GM23338 (cell line): ENCODE results near the gene FGF22. TPM values are rescaled to one million over a fixed set of nuclear protein-coding genes. Genes with fewer than 3 reads are reported as not detected.

Source experiments
- ATAC-seq: fragments of 200-7000 bp; cut with Tn5 transposase; 3 replicates; pipeline ENCODE4 v1.9.1; 2020
- DNase-seq: peaks from one replicate; pipeline ENCODE4 v3.0.0-alpha.2; 2015; ENCODE audit warnings: low spot score
- H2AFZ ChIP-seq: fragments of 200-600 bp; sonication (generic); 2 replicates; pipeline ENCODE4 v1.8.0; 2016; ENCODE audit warnings: antibody characterized with exemption, mild to moderate bottlenecking, moderate library complexity
- H3F3A ChIP-seq: fragments of 200-600 bp; sonication (generic); replicated peaks from 2 replicates; pipeline ENCODE4 v1.8.0; 2017; ENCODE audit warnings: antibody characterized with exemption, mixed run types, low read depth
- H3K27ac ChIP-seq: fragments of 200-600 bp; sonication (generic); 2 replicates; pipeline ENCODE4 v1.6.1; 2016; ENCODE audit warnings: low read depth
- H3K27me3 ChIP-seq: fragments of 200-600 bp; sonication (generic); 2 replicates; pipeline ENCODE4 v1.8.0; 2016; ENCODE audit warnings: mild to moderate bottlenecking, mixed run types, moderate library complexity; ENCODE audit not compliant: insufficient read depth
- H3K36me3 ChIP-seq: fragments of 200-600 bp; sonication (generic); 2 replicates; pipeline ENCODE4 v1.8.0; 2016; ENCODE audit warnings: mild to moderate bottlenecking; ENCODE audit not compliant: insufficient read depth
- H3K4me1 ChIP-seq: fragments of 200-600 bp; sonication (generic); 2 replicates; pipeline ENCODE4 v1.8.0; 2016; ENCODE audit warnings: mild to moderate bottlenecking, moderate library complexity; ENCODE audit not compliant: insufficient read depth
- H3K4me2 ChIP-seq: fragments of 200-600 bp; sonication (generic); 2 replicates; pipeline ENCODE4 v1.7.1; 2017; ENCODE audit warnings: mixed run types
- H3K4me3 ChIP-seq: fragments of 200-600 bp; sonication (generic); 2 replicates; pipeline ENCODE4 v1.6.1; 2016; ENCODE audit warnings: mixed run types
- H3K79me2 ChIP-seq: fragments of 200-600 bp; sonication (generic); replicated peaks from 2 replicates; pipeline ENCODE4 v1.8.0; 2017; ENCODE audit warnings: mild to moderate bottlenecking; ENCODE audit not compliant: insufficient read depth
- H3K9me2 ChIP-seq: fragments of 200-600 bp; sonication (generic); 2 replicates; pipeline ENCODE4 v1.8.0; 2017; ENCODE audit not compliant: insufficient read depth
- H4K20me1 ChIP-seq: fragments of 200-600 bp; sonication (generic); replicated peaks from 2 replicates; pipeline ENCODE4 v1.8.0; 2017; ENCODE audit warnings: mild to moderate bottlenecking; ENCODE audit not compliant: insufficient read depth
- H3K27ac Mint-ChIP-seq: 2 replicates; pipeline ENCODE4 v1.8.0; 2020; ENCODE audit warnings: inconsistent platforms, mild to moderate bottlenecking, moderate library complexity, mixed read lengths
- H3K27me3 Mint-ChIP-seq: 3 replicates; pipeline ENCODE4 v1.8.0; 2022; ENCODE audit warnings: low read depth, mild to moderate bottlenecking, moderate library complexity, mixed read lengths, inconsistent platforms; ENCODE audit not compliant: insufficient read depth, poor library complexity
- H3K36me3 Mint-ChIP-seq: 3 replicates; pipeline ENCODE4 v1.8.0; 2021; ENCODE audit warnings: low read depth, mild to moderate bottlenecking, inconsistent platforms, moderate library complexity, mixed read lengths
- H3K4me1 Mint-ChIP-seq: 3 replicates; pipeline ENCODE4 v1.8.0; 2020; ENCODE audit warnings: mild to moderate bottlenecking, inconsistent platforms, mixed read lengths
- H3K4me3 Mint-ChIP-seq: 3 replicates; pipeline ENCODE4 v1.8.0; 2021; ENCODE audit warnings: moderate library complexity, mild to moderate bottlenecking, inconsistent platforms, mixed read lengths
- H3K9me3 Mint-ChIP-seq: 3 replicates; pipeline ENCODE4 v1.8.0; 2020; ENCODE audit warnings: moderate library complexity, mild to moderate bottlenecking, inconsistent platforms, mixed read lengths
- CREB1 ChIP-seq: fragments of 250-450 bp; sonication (Bioruptor Pico); IDR thresholded peaks from 2 replicates; pipeline ENCODE4 v1.5.0; 2020; ENCODE audit warnings: low read depth, mild to moderate bottlenecking, moderate library complexity
- EZH2phosphoT487 ChIP-seq: fragments of 200-600 bp; sonication (generic); IDR thresholded peaks from one replicate; pipeline ENCODE4 v1.8.1; 2018; ENCODE audit warnings: antibody characterized with exemption; ENCODE audit not compliant: unreplicated experiment
- NANOG ChIP-seq: IDR thresholded peaks from 2 replicates; pipeline ENCODE4 v1.6.1; 2016; ENCODE audit warnings: antibody characterized with exemption, borderline replicate concordance
- ZNF114 ChIP-seq: fragments of 250-450 bp; sonication (Bioruptor Pico); IDR thresholded peaks from 2 replicates; pipeline ENCODE4 v1.5.0; 2020; ENCODE audit warnings: mild to moderate bottlenecking, moderate library complexity
- ZNF331 ChIP-seq: fragments of 250-450 bp; sonication (Bioruptor Pico); IDR thresholded peaks from 2 replicates; pipeline ENCODE4 v1.5.0; 2020; ENCODE audit warnings: low read depth, mild to moderate bottlenecking, moderate library complexity
- ZNF462 ChIP-seq: fragments of 250-450 bp; sonication (Bioruptor Pico); IDR thresholded peaks from 2 replicates; pipeline ENCODE4 v1.5.0; 2020; ENCODE audit warnings: mild to moderate bottlenecking, moderate library complexity
- polyA plus RNA-seq: library from polyadenylated mRNA; unstranded; fragments of >200 nt; fragmentation: Nextera tagmentation; extraction: Ambion mirVana; gene quantifications from 2 replicates; pipeline ENCODE4 v1.2.1, GENCODE V29; 2016
- total RNA-seq: library from RNA; depleted of rRNA; stranded (reverse); fragments of >200 nt; shearing (Covaris generic); gene quantifications from 2 replicates; pipeline ENCODE4 v1.2.3, GENCODE V29; 2014
- TF ChIP-seq, protein P1 (sequence below), 2 experiments: fragments of 200-600 bp in 1 of 2; sonication (generic) in 1 of 2; conservative IDR thresholded peaks; 2 replicates each; pipeline versions ENCODE4 v1.5.1 to v1.6.1; 2016 to 2017; ENCODE audit warnings: antibody characterized with exemption in 2 of 2, low read depth in 2 of 2, mild to moderate bottlenecking in 2 of 2, moderate library complexity in 1 of 2
- TF ChIP-seq, protein P2 (sequence below): IDR thresholded peaks from 2 replicates; pipeline ENCODE4 v1.6.1; 2016; ENCODE audit warnings: antibody characterized with exemption
- TF ChIP-seq, protein P3 (sequence below): IDR thresholded peaks from one replicate; pipeline ENCODE4 v1.6.1; 2018; ENCODE audit warnings: antibody characterized with exemption; ENCODE audit not compliant: unreplicated experiment

Gene FGF22
- total and polyA plus RNA-seq, 2 experiments from 2014 or later: 1.0 to 2.8 TPM

- Histone ChIP-seq H3K4me2 (no peak overlapping the region), H3K4me3 (no peak overlapping the region), H3K4me1 (no peaks in the 10 kb centered on the region), H3K27me3 (no peaks in the 10 kb centered on the region), H2AFZ (no peak overlapping the region), H3K9me2 (no peaks in the 10 kb centered on the region), H3K36me3 (no peaks in the 10 kb centered on the region), H3F3A (0 out of 2 replicates have a peak, but pooled peaks cover 4% of the 10 kb centered on the region), H3K79me2 (no peaks in the 10 kb centered on the region), H4K20me1 (peaks cover 4% of the 10 kb centered on the region; the same call in 1 of the 2 replicates), H3K27ac (no peak overlapping the region)
- peaks cover 3% of the 10 kb centered on the region; the same call in 2 of the 3 replicates for H3K4me1 Mint-ChIP-seq
- ATAC-seq: no peak
- no peak overlapping the region for H3K4me3 Mint-ChIP-seq
- no peaks in the 10 kb centered on the region for H3K9me3 Mint-ChIP-seq
- H3K36me3 Mint-ChIP-seq: peaks cover 44% of the 10 kb centered on the region
- DNase-seq: no peak
- TF ChIP-seq, protein P1, sequence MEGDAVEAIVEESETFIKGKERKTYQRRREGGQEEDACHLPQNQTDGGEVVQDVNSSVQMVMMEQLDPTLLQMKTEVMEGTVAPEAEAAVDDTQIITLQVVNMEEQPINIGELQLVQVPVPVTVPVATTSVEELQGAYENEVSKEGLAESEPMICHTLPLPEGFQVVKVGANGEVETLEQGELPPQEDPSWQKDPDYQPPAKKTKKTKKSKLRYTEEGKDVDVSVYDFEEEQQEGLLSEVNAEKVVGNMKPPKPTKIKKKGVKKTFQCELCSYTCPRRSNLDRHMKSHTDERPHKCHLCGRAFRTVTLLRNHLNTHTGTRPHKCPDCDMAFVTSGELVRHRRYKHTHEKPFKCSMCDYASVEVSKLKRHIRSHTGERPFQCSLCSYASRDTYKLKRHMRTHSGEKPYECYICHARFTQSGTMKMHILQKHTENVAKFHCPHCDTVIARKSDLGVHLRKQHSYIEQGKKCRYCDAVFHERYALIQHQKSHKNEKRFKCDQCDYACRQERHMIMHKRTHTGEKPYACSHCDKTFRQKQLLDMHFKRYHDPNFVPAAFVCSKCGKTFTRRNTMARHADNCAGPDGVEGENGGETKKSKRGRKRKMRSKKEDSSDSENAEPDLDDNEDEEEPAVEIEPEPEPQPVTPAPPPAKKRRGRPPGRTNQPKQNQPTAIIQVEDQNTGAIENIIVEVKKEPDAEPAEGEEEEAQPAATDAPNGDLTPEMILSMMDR (conservative IDR thresholded peaks at IDR 0.05; ENCODE audit: low read depth in 2 of 2): no peak
- no peak for TF ChIP-seq ZNF331
- TF ChIP-seq, protein P2, sequence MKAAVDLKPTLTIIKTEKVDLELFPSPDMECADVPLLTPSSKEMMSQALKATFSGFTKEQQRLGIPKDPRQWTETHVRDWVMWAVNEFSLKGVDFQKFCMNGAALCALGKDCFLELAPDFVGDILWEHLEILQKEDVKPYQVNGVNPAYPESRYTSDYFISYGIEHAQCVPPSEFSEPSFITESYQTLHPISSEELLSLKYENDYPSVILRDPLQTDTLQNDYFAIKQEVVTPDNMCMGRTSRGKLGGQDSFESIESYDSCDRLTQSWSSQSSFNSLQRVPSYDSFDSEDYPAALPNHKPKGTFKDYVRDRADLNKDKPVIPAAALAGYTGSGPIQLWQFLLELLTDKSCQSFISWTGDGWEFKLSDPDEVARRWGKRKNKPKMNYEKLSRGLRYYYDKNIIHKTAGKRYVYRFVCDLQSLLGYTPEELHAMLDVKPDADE: no peak
- TF ChIP-seq, protein P3, sequence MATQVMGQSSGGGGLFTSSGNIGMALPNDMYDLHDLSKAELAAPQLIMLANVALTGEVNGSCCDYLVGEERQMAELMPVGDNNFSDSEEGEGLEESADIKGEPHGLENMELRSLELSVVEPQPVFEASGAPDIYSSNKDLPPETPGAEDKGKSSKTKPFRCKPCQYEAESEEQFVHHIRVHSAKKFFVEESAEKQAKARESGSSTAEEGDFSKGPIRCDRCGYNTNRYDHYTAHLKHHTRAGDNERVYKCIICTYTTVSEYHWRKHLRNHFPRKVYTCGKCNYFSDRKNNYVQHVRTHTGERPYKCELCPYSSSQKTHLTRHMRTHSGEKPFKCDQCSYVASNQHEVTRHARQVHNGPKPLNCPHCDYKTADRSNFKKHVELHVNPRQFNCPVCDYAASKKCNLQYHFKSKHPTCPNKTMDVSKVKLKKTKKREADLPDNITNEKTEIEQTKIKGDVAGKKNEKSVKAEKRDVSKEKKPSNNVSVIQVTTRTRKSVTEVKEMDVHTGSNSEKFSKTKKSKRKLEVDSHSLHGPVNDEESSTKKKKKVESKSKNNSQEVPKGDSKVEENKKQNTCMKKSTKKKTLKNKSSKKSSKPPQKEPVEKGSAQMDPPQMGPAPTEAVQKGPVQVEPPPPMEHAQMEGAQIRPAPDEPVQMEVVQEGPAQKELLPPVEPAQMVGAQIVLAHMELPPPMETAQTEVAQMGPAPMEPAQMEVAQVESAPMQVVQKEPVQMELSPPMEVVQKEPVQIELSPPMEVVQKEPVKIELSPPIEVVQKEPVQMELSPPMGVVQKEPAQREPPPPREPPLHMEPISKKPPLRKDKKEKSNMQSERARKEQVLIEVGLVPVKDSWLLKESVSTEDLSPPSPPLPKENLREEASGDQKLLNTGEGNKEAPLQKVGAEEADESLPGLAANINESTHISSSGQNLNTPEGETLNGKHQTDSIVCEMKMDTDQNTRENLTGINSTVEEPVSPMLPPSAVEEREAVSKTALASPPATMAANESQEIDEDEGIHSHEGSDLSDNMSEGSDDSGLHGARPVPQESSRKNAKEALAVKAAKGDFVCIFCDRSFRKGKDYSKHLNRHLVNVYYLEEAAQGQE: no peak
- TF ChIP-seq CREB1: no peak
- TF ChIP-seq EZH2phosphoT487: no peak
- no peak for TF ChIP-seq ZNF114
- TF ChIP-seq ZNF462 (CRISPR knock-in tag): no peak
- no peak for TF ChIP-seq NANOG
- no peak overlapping the region for H3K27ac Mint-ChIP-seq
- H3K27me3 Mint-ChIP-seq: peaks cover 12% of the 10 kb centered on the region
These were observed 20.2 kb upstream of the FGF22 start for GRCh38 chr19:619286-620002.
